Adrenal gland (tissue), 5 donors: ENCODE data around the gene HLF.

Source experiments
- CTCF ChIP-seq, 6 experiments: fragments of 450-650 bp in 4 of 6; fragments of 200-600 bp in 2 of 6; sonication (generic) in 1 of 6; IDR thresholded peaks; 1 replicate in 5 of 6; 2 replicates in 1 of 6; pipeline versions ENCODE4 v1.5.1 to v1.8.0; 2016 to 2021; ENCODE audit warnings: antibody characterized with exemption in 6 of 6, mild to moderate bottlenecking in 2 of 6, moderate library complexity in 1 of 6
- POLR2A ChIP-seq, 2 donors: fragments of 450-650 bp; IDR thresholded peaks; one replicate each; pipeline ENCODE4 v1.6.1; 2017; ENCODE audit warnings: antibody characterized with exemption in 2 of 2, mild to moderate bottlenecking in 2 of 2, moderate library complexity in 1 of 2
- donor health status: DM: no; HTN: no; CAD: no.

DNA sequence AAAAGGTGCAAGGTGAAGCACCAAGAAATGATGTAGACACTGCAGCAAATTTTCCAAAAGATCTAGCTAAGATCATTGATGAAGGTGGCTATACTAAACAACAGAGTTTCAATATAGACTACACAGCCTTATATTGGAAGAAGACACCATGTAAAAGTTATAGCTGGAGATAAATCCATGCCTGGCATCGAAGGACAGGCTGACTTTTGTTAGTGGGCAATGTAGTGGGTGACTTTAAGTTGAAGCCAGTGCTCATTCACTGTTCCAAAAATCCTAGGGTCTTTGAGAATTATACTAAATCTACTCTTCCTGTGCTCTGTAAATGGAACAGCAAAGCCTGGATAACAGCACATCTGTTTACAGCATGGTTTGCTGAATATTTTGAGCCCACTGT is 26.4 kb downstream of the HLF start:
- TF ChIP-seq CTCF (IDR thresholded peaks at IDR 0.05) (no peak), POLR2A (IDR thresholded peaks at IDR 0.05) (no peak)
